ENCODE data around the gene ELAPOR1.

ELAPOR1 gene

DNA sequence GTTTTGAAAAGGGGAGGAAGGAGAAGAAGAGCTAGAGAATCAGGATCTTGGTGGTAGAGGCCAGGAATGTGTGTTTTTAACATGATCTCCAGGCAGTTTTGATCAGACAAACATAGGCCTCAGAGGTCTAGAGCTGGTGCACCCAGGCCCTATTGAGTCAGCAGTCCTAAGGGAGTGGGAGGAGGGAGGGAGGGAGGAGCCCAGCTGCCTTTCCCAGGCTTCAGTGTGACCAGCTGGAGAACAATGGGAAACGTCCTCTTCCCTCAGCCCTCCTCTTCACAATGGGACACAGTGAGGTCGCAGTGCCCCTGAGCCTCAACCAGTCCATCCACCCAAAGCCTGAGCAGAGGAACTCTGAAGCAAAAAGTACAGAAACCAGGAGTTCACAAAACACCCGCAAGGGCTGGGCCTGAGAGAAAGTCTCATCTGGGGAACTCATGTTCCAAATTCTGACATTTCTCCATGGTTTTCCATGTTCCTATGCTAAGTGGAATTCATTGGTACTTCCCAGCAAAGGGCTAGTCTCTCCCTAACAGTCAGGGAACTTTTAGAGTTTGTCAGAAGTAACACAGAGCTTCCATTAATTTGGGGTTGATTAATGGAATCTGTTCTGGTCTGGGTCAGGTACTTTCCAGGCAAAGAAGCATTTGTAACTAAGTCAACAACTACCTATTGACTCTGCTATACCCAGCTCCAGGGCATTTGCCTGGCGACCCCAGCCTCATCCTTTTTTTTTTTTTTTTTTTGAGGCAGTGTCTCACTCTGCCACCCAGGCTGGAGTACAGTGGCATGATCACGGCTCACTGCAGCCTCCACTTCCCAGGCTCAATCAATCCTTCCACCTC is 37.5 kb downstream of the ELAPOR1 start:
- TF ChIP-seq, protein P1, sequence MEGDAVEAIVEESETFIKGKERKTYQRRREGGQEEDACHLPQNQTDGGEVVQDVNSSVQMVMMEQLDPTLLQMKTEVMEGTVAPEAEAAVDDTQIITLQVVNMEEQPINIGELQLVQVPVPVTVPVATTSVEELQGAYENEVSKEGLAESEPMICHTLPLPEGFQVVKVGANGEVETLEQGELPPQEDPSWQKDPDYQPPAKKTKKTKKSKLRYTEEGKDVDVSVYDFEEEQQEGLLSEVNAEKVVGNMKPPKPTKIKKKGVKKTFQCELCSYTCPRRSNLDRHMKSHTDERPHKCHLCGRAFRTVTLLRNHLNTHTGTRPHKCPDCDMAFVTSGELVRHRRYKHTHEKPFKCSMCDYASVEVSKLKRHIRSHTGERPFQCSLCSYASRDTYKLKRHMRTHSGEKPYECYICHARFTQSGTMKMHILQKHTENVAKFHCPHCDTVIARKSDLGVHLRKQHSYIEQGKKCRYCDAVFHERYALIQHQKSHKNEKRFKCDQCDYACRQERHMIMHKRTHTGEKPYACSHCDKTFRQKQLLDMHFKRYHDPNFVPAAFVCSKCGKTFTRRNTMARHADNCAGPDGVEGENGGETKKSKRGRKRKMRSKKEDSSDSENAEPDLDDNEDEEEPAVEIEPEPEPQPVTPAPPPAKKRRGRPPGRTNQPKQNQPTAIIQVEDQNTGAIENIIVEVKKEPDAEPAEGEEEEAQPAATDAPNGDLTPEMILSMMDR (IDR thresholded peaks at IDR 0.05; ENCODE audit: extremely low read depth, missing control alignments): no peak
- no peak for DNase-seq (ENCODE audit: low spot score)

DNA sequence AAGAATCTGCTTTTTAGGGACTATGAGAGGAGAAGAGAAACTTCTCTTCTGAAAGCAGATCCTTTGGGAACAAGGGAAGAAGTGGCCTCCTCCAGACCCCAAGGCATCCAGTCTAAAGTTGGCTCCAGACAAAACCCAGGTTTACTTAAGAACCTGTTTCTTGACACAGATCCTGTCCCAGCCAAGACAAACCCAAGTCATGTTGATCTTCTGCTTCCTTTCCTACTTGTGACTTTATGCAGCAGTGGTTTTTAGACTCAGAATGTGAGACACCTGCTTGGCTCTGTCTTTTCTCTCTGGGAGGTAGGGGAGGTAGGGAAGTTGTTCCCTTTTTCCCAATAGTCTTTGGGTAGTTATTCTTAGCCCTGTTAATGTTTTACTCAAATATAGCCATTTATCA is 38.3 kb downstream of the ELAPOR1 start:
- DNase-seq (ENCODE audit: low spot score): no peak
- TF ChIP-seq, protein P1 (IDR thresholded peaks at IDR 0.05; ENCODE audit: extremely low read depth, missing control alignments): no peak

DNA sequence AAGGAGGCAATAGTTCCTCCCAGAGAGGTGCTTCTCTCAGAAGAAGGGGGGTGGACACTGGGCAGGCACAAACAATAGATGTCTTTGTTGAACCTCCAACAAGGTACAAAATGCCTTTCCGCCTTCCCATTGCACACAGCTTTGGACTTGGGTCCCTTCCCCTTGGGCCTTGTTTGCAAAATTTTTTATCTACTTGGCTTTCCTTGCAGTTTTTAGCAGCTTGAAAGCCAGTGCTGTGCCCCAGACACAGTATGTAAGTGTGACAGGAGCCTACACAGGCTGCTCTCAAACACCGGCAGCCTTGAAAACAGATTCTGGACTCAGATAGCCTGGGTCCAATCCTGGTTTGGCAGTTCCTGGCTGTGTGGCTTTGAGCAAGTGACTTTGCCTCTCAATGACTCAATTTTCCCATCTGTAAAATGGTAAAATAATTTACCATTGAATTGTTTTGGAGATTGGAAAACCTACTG is 43.0 kb downstream of the ELAPOR1 start:
- no peak for DNase-seq (ENCODE audit: low spot score)
- TF ChIP-seq, protein P1 (IDR thresholded peaks at IDR 0.05; ENCODE audit: extremely low read depth, missing control alignments): no peak

DNA sequence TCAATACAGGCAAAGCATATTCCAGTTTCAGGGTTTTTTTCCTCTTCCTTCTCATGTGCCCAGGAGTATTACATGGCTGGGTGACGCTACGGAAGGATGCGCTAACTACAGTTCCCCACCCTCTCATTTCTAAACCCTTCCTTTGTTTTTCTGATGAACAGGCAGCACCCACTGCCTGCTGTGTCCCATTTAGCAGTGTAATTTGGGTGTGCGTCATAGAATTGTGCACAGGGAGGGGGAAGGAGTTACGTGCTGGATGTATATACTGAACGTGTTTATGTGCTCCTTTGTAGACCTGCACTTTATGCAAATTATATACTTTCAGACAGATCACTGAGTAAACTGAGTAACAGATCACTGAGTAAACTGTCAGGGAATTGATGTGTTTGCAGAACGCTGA is 44.5 kb downstream of the ELAPOR1 start:
- no peak for DNase-seq (ENCODE audit: low spot score)
- TF ChIP-seq, protein P1 (IDR thresholded peaks at IDR 0.05; ENCODE audit: extremely low read depth, missing control alignments): no peak

DNA sequence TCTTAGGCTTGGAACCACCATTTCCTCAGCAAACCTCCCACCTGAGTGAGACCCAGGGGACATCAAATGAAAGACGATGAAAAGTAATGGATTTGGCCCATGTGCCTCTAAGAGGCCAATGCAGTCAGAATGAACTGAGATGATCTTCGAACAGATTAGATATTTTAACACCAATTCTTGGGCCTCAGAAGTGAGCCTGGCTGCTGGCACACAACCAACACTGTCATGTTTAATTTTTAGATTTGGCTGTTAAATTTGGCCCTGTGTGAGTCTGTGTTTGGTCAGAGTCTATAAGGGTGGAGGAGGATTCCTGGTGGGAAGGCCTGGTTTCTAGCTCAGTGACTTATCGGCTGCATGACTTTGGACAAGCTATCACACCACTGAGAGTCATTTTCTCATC is 45.4 kb downstream of the ELAPOR1 start:
- TF ChIP-seq, protein P1 (IDR thresholded peaks at IDR 0.05; ENCODE audit: extremely low read depth, missing control alignments): no peak
- no peak for DNase-seq (ENCODE audit: low spot score)

DNA sequence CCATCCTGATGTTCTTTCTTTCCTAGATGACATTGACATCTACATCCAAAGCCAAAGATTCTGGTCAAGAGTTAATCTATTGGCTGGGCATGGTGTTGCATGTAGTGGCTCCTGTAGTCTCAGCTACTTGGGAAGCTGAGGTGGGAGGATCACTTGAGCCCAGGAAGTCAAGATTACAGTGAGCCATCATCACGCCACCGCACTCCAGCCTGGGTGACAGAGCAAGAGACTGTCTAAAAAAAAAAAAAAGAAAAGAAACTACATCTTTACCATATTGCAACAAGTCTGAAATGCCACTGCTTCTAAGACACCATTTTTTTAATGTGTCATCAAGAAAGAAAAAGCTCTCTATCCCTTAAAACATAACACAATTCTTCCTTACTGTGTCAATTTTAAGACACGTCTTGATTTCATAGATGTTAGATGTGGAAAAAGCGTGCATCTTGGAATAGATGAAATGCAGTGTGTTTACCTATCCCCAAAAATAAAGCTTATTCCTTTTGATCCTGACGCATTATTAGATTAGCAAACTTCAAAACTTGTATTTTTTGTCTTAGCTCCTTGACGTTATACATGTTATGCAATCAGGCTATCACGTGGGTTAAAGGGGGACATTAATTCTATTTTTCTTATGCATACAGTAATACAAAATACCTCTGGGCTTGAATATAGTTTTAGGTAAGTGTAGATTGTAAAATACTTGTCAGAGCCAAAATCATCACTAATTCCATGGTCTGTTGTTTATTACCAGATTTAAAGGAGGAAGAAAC is 46.3 kb downstream of the ELAPOR1 start:
- TF ChIP-seq, protein P1 (IDR thresholded peaks at IDR 0.05; ENCODE audit: extremely low read depth, missing control alignments): no peak

More for the DNA sequence above, 46.3 kb downstream of the ELAPOR1 start:
- no peak for DNase-seq (ENCODE audit: low spot score)
